ENCODE data around the gene MLC1.

Gene MLC1

DNA sequence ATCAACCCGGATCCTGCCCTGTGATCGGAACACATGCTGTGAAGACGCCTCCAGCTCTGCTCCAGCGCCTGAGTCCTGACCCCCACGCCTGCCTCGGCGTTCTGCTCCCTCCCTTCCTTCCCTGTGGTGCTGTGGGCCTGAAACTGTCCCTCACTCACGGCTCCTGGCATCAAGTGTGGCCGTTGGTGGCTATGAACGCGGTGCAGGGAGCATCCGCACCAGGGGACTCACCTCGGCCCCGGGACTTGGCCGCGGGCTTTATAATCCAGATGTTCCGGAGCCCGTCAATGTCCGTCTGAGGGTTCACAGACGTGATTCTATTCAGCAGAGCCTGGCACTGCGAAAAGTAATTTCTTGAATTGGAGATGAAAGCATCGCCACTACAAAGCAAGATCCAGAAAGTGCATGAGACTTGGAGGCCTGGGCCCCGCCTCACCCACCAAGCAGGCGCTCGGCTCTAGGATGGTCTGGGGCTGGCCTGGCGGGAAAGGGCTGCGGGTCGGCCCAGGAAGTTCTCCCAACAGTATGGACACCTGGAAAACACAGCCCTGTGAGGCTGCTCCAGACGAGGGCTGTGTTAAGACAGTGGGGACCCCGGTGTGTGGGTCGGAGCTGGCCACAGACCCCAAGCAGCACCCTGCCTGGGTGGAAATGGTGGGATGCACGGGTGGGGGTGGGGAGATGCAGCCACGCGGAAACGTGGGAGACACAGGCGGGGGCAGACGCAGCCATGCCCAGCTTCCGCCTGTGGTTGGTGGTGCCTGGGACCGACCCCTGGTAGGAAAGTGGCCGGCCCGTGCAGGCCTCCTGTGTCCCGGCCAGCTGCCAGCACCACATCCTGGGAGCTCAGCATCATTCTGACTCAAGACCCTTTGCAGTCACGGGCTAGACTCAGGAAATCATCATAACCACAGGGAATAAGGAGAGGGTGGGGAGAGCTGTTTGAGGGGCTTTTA, 50.8 kb downstream of the MLC1 start:
- DNase-seq, result no peak

DNA sequence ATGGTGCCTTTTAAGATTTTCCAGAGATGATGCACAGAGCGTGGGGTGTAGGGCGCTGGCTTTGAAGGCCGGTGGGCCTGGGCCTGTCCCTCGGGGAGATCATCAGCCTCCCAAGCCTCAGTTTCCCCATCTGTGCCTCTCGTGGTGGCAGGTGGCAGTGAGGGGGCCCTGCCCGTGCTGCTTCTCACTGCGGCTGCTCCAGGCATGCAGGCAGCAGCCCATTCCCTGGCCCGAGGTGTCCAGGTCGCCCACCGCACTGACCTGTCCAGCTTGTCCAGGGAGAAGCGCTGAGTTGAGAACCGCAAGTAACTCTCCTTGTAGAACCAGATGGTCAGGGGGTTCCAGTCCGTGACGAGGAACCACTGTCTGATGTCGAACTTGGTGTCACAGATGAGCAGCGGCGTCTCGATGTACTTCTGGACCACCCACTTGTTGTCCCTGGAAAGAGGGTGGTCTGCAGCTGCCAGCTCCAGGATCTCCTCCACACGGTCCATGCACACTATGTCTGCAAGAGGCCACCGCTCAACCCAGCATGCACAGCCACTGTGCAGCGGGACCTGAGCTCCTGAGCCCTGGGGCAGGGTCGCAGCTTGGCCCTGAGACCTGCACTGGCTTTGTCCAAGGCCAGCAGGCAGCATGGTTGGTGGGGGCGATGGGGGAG, 52.2 kb downstream of the MLC1 start:
- no peak for DNase-seq

DNA sequence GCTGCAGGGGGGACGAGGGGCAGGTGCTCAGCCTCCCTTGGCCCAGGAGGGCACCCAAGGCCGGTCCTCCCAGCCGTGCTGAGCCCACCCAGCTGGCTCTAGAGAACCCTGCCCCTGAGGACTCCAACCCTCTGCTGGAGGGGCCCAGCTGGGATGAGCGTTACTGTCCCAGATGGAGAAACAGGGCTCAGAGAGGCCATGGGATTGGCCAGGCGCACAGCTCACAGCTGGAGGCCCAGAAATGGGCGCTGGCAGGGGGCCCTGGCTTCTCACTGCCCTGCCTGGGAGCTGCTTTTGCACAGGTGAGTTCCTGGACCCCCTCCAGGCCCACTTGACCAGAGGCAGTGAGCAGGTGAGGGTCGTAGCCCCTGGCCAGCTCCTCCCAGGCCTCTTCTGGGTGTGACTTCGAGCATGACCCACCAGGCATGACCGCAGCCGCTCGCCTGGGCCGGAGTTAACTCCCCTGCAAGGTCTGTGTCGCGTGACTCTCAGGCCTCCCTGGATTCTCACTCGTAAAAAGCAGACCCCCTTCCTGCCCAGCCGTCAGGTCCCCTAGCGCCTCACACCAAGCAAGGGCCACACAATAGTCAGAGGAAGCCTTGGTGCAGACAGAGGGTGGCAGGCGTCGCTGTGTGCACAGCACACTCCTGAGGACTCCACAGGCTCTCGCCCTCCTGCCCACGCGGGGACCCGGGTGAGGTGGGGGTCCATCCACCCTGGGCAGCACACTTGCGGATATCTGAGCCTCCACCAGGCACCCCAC, 52.9 kb downstream of the MLC1 start:
- DNase-seq, result no peak

DNA sequence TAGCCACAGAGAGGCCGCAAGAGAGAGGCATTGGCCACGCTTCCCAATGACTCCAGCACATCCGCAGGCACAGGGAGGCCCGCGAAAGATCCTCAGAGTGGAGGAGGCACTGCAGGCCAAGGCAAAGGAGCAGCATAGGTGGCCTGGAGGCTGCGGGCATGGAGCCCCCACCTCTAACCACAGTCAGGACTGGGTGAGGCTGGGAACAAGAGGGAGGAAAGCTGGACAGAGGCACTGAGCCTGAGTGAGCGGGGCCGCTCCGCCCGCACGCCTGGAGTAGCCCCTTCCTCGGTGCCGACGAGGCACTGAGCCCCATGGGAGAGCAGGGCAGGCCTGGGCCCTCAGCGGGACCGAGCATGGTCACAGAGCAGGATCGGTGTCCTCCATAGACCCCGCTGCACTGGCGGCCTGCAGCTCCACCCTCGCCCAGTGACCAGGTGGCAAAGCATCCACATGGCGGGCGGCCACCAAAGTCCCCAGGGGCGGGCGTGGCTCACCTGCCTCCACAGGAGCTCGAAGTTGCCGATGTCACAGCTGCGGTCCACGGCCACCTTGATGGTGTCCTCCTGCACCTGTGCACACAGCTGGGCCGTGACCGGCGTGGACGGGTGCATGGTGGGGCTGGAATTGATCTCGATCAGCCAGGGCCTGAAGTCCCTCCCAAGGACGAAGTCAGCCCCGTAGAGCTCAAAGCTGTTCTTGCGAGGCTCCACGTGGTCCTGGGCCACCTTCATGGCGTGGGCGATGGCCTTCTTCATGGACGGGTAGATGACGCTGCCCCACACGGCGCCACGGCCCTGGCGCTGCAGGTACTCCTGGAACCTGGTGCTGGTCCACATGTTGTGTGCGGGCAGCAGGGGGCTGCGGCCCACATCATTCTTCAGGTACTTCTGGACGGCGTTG, 53.8 kb downstream of the MLC1 start:
- DNase-seq, result no peak

DNA sequence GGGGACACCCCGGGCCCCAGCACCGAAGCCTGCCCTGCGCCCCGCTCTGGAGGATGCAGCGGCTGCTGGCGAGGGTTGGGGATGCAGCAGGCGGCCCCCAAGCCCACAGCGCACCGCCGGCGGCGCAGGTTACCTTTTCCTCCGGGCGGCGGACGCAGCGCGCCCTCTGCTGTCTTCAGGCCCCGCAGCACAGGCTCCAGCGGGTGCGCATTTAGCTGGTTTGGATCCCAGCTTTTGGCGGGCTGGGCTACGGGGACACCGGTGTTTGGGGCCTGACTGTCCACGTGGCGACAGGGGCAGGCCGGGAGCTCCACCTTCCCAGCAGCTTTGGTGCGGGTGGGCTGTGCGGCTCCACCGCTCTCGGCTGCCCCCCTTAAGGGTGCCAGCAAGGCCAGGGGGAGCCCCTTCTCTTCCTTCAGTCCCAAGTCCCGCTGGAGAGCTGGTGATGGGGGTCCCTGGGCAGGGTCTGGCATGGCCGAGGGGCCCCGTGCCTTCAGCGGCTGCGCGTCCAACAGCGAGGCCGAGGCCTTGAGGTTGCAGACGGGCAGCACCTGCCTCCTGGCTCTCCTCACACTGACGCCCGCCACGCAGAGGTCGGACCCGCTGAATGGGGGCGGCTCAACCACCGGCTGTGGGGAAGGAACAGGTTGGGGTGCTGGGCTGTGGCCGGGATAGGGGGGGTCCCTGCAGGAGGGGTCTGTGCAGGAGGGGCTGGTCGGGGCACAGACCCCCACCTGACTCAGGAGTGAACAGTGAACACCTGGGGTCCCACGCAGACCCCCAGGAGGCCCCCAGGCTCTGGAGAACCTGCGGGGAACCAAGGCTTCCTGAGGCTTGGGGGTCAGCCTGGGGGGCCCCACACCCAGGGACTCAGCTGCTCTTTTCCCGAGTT, 54.7 kb downstream of the MLC1 start:
- peak; percentile 67 to 81 (median 74) for DNase-seq

DNA sequence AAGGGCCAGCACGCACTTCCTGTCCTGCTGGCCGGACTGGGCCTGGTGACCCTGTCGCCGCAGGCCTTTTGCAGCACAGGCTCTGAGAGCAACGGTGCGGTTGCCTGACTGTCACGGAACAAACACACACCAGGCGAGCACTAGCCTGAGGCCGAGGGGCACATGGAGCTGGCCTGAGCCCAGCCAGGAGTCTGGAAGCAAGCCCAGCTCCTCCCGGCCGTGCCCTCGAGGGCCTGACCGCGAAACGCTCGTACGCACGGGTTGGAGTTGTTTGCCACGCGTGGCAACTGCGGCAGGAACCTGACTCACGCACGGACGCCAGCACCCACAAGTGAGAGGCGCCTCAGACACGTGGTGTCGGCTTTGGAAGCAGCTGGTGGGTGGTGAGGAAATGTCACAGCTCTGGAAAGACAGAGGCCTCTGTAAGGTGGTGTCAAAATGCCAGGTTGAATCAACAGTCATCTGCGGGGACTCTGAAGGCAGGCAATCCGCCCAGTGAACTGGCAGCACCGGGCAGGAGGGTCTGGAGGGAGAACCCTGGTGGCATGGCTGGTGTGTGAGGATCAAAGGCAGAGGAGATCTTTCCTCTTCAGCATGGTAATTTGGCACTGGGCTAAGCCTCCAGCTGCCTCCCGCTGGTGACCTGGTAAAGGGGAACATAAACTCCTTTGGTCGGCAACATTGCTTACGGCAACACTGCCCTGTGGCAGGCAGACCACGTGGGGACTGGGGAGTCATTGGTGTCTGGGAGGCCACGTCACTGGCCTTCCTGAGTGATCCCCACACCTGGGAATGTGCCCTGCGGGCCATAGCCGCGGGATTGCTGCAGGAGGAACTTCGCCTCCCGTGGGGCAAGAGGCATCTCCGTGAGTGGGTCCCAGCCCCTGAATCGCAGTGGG, 57.3 kb downstream of the MLC1 start:
- peak in 3 of 5 experiments; percentile 30 to 62 (median 42) for DNase-seq

DNA sequence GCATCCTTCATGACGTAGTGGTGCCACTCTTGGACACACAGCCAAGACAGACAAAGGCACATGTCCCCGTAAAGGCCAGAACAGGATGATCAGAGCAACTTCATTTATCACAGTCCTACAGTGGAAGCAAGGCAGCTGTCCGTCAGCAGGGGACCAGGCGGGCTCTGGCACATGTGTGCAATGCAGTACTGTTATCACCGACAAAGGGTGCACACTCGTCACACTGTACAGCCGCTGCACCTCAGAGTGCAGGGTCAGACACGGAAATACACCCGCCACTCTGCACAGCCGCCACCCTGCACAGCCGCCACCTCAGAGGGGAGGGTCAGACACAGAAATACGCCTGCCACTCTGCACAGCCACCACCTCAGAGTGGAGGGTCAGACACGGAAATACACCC, 59.2 kb downstream of the MLC1 start:
- no peak for DNase-seq

DNA sequence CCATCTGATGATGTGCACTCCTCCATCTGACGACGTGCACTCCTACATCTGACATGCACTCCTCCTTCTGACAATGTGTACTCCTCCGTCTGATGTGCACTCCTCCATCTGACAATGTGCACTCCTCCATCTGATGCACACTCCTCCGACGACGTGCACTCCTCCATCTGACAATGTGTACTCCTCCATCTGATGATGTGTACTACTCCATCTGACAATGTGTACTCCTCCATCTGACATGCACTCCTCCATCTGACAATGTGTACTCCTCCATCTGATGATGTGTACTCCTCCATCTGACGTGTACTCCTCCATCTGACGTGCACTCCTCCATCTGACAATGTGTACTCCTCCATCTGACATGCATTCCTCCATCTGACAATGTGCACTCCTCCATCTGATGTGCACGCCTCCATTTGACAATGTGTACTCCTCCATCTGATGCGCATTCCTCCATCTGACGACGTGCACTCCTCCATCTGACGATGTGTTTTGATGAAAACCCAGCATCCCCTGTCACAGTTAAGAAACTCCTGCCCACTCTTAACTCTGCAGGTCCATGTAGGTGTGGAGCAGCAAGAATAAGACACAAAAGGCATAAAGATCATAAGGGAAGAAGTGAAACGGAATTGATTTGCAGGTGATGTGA, 62.9 kb downstream of the MLC1 start:
- DNase-seq, result no peak

DNA sequence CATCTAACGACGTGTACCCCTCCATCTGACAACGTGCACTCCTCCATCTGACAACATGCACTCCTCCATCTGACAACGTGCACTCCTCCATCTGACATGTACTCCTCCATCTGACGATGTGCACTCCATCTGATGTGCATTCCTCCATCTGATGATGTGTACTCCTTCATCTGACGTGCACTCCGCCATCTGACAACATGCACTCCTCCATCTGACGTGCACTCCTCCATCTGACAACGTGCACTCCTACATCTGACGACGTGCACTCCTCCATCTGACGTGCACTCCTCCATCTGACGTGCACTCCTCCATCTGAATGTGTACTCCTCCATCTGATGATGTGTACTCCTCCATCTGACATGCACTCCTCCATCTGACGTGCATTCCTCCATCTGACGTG, 64.6 kb downstream of the MLC1 start:
- no peak for DNase-seq

DNA sequence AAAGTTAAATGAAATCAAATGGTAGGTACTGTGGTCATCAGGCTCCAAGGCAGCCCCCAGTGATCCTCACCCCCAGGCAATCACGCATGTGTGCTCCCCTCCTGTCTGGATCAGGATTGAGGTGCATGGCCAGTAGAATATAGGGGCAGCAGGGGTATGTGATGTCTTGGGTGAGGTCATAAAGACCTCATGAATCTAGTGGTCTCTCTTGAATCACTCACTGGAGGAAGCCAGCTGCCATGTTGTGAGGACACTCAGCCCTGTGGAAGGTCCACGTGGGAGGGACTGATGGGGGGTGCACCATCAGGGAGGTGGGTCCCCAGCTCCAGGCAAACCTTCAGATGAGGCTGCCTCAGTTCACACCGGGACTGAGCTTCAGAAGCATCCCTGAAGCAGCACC, 65.9 kb downstream of the MLC1 start:
- DNase-seq, result no peak

DNA sequence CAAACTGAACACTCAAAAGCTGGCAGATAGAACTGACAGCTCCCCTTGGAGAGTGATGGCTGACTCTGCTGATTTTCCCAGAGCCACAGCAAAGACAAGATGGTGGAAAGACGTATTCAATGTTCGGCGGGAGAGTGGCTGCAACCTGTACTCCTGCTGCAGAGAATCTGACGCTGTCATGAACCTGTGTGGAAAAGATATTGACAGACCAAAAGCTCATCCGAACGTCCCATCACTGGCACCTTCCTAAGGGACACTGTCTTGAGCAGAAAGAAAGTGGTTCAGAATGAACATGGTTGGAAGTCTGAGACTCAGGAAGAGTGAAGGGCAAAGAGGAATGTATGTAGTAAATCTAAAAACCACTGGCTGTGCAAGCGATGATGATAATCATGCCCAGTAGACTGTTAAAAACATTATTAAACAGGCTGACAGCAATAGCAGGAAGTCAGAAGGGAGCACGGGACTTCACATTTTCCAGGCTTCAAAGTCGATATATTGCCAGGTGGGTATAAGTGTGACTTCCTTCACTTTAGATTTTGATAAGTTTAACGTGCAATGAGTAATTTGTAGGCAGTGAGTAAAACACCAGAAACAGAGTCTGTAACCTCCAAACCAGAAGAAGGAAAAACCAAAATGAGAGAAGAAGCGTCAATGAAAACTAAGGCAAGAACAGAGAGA, 66.5 kb downstream of the MLC1 start:
- DNase-seq, result peak in 2 of 5 experiments; percentile 46 to 73

DNA sequence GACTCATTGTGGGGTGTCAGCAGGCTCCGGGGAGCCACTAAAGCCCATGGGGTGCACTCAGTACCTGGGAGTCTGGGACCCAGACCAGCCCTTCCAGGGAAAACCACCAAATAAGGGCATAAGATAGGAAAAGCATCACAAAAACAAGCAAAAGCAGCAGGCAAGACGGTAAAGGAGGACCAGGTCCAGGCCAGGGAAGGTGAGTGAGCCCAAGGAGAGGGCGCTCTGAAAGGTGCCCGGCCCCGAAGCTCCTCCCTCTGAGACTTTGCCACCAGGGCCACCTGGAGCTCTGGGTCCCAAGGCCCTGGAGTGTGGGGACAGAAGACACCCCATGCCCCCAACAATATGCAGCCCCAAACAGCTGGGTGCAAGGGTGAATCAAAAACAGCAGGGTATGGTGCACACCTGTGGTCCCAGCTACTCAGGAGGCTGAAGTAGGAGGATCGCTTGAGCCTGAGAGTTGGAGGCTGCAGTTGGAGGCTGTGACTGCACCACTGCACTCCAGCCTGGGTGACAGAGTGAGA, 67.5 kb downstream of the MLC1 start:
- no peak for DNase-seq

DNA sequence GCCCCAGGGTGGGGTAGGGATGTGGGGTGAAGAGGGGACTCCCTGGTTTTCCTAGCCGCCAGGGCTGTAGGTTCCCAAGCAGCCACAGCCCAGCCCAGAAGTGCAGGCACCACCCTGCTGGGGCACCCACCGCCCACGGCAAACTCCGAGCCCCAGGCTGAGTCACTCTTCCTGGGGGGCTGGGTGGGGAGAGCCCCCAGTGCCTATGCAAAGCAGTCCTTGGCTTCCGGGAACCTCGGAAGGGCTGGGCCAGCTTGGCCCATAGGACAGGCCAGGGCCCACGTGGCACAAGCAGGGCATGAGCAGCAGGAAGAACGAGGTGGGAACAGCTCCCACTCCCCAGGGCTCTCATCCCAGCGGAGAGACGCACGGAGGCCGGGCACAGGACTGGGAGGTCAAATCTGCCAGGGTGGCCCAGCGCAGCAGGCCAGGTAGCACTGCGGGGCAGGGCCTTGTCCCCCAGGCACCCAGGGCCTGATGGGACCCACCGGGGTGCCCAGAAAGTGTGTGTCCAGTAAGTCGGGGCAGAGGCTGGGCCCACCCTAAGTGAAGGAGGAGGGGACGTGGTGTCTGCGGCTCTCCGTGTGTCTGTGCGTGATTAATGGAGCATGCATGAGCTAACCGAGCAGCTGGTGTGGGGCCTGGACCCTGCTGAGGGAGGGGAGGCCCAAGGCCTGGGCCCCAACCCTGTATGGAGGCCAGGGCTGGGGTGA, 68.1 kb downstream of the MLC1 start:
- peak in 2 of 5 experiments; percentile 48 to 67 for DNase-seq

DNA sequence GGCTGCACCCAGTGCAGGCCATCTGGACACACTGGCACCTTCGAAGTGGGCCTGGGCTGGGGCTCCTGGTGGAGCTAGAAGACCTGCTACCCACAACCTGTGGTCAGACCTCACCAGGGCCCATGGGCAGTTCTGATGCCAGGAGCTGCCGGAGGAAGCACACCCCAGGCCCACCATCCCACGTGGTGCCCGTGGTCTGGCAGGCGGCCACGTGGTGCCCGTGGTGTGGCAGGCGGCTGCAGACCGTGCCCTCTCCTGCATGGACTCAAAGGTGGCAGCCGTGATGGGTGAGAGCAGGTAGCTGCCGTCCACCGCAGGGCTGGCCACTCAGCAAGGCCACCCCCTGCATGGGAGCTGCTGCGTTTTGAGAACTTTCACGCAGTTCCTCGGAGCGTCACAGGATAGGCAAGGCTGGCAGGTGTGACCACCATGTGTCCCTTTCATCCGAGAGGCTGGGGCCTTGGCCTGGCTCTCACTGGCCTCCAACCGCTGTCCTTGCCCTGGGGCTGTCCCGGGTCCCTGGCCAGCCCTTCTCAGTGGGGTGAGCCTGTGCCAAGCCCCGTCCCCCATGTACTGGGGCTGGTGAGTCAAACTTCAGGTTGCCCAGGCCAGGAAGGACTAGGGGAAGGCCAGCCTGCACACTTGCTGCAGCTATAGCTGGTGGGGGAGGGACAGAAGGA, 68.8 kb downstream of the MLC1 start:
- DNase-seq, result no peak

DNA sequence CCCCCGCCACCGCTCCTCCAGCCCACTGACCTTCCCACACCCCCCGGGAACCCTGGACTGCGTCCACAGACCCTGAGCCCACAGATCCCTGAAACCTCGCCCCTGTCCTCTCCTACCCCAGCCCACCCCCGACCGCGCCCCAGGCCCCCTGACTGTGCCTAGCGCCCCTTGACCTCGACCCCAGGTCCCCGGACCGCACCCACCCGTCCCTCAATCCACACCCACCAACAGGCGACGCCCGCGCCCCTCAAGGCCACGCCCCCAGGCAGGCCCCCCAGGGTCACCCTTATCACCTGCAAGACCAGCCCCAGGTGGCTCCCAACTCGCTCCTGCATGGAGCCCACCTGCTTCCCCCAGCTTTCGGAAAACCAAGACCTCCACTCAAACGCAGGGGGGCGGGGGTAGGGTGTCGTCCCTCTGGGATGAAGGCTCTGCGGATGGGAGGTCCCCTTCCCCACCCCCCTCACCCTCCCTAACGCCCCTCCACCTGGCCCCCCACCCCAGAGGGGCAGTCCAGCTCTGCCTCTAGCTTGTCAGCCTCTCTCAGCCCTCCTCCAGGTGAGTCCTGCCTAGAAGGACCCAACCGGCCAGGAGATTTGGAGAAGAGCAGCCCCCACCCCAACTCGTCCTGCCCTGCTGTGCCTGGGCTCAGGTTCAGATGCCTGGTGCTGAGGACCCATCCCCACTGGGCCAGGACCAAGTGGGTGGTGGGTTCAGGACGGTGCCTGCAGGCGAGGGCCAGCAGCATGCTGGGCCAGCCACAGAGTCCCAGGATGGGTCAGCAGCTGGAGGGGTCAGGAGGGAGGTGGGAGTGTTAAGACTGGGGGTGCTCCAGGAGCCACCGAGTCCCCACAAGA, 69.5 kb downstream of the MLC1 start:
- DNase-seq, result peak in 1 of 5 experiments; percentile 7

All from T-helper 2 cell (primary cell).